Measurements from ENCODE around the gene ZNF79. TPM values are rescaled to one million over a fixed set of nuclear protein-coding genes. Genes with fewer than 3 reads are reported as not detected.

The ZNF79 gene
- total and polyA plus RNA-seq, 9 donors = 3.9 to 12.3 (median 10.5) TPM

DNA sequence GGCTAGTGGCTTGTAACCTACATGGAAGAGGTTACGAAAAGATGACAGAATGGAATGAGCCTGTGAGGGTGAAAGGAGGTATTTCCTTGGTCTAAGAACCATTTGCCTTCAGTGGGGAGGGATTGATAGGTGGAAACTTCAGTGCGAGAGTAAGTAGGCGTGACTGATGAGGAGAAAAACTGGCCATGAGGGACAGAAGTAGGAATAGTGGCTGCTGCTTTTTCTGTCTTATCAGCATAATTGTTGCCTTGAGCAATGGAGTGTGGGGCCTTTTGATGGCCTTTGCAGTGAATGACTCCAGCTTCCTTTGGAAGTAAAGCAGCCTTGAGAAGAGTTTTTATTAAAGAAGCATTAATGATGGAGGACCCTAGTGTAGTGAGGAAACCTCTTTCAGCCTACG lies 9.0 kb upstream of the ZNF79 start:
- Histone ChIP-seq H3K27ac (no peak overlapping the region), H3K36me3 (no peaks in the 10 kb centered on the region), H3K4me3 (no peak overlapping the region), H3K27me3 (no peaks in the 10 kb centered on the region), H3K4me1 (ENCODE audit: insufficient read depth) (peaks cover 4% of the 10 kb centered on the region), H3K9me3 (no peaks in the 10 kb centered on the region)
- intact Hi-C loops (cut with DNase I) = no loop called here
- TF ChIP-seq POLR2A (IDR thresholded peaks at IDR 0.05) (no peak), EP300 (IDR thresholded peaks at IDR 0.05) (no peak)
- TF ChIP-seq, protein P1, sequence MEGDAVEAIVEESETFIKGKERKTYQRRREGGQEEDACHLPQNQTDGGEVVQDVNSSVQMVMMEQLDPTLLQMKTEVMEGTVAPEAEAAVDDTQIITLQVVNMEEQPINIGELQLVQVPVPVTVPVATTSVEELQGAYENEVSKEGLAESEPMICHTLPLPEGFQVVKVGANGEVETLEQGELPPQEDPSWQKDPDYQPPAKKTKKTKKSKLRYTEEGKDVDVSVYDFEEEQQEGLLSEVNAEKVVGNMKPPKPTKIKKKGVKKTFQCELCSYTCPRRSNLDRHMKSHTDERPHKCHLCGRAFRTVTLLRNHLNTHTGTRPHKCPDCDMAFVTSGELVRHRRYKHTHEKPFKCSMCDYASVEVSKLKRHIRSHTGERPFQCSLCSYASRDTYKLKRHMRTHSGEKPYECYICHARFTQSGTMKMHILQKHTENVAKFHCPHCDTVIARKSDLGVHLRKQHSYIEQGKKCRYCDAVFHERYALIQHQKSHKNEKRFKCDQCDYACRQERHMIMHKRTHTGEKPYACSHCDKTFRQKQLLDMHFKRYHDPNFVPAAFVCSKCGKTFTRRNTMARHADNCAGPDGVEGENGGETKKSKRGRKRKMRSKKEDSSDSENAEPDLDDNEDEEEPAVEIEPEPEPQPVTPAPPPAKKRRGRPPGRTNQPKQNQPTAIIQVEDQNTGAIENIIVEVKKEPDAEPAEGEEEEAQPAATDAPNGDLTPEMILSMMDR (IDR thresholded peaks at IDR 0.05) = no peak
- DNase-seq = no peak
- 84 to 92% (median 87%) methylated on average over 4 of the region's 4 CpGs for WGBS, 3 donors

DNA sequence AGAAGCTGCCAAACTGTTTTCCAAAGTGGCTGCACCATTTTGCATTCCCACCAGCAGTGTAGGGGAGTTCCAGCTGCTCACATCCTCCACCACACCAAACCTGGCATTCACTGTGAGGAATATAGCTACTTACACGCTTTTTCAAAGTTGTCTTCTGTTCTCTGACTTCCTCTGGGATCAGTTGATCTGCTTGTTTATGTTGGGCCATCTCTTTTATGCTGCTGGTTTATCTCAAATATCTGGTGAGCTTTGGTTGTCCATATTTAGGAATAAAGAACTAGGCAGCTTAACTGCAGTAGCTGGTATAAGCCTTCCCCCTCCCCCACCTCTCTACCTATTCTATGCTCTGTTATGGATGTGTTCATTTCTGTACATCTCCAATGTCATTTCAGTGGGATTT lies 8.5 kb upstream of the ZNF79 start:
- TF ChIP-seq EP300 (IDR thresholded peaks at IDR 0.05) = no peak
- TF ChIP-seq POLR2A (IDR thresholded peaks at IDR 0.05) = no peak
- TF ChIP-seq, protein P1 (IDR thresholded peaks at IDR 0.05) = no peak

DNA sequence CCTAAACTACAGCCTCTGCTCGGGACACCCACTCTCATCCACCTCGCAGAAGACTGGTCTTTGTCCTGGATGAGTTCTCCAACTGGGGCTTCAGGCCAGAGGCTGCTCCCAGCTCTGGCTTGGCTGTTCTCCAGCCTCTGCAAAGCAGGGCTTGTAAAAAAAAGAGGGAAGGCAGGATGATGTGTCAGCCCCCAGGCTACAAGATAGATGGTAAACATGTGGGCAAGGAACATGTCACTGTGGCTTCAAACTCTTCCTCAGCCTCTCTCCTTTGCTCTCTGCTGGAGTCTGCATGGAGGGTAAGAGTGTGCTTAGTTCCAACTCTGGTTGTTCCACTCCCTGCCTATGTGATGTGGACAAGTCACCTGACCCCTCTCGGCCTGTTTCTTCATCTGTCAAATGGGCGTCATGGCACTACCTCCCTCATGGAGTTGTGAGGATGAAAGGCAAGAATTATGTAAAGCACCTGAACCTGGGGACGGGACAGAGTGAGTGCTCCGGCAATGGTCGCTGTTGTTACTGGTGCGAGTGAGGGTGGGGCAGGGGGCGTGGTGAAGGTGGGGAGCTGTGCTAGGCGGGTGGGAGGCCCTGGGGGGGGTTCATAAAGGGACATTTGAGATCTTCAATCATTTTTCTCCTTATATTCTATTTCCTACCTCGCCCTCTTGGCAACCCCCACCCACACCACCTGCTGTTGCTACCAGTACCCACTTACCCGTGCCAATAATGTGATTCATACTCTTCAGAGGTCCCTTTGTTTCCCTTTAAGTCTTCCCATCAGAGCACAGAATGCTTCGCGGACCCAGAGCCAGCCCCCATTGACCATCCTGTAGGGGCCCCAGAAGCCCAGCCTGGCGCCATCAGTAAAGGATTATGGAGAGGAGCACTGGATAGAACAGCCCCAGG lies 6.8 kb upstream of the ZNF79 start:
- intact Hi-C loops (cut with DNase I) = no loop called here
- Histone ChIP-seq H3K9me3 (no peaks in the 10 kb centered on the region), H3K27me3 (no peaks in the 10 kb centered on the region), H3K4me1 (ENCODE audit: insufficient read depth) (peaks cover 4% of the 10 kb centered on the region), H3K27ac (no peak overlapping the region), H3K36me3 (no peaks in the 10 kb centered on the region), H3K4me3 (no peak overlapping the region)
- TF ChIP-seq, protein P1 (IDR thresholded peaks at IDR 0.05) = no peak
- TF ChIP-seq POLR2A (IDR thresholded peaks at IDR 0.05) (no peak), EP300 (IDR thresholded peaks at IDR 0.05) (no peak)
- 66 to 76% (median 74%) methylated on average over 15 of the region's 15 CpGs for WGBS, 3 donors
- no peak for DNase-seq

More for the DNA sequence above, 8.5 kb upstream of the ZNF79 start:
- peaks cover 4% of the 10 kb centered on the region for H3K4me1 ChIP-seq (ENCODE audit: insufficient read depth)
- no peak overlapping the region for H3K27ac ChIP-seq
- no peak overlapping the region for H3K4me3 ChIP-seq
- intact Hi-C loops (cut with DNase I) = no loop called here
- no peak for DNase-seq
- no peaks in the 10 kb centered on the region for H3K9me3 ChIP-seq
- WGBS, 3 donors = 80 to 91% (median 85%) methylated on average over 1 of the region's 1 CpG
- H3K36me3 ChIP-seq = no peaks in the 10 kb centered on the region
- H3K27me3 ChIP-seq = no peaks in the 10 kb centered on the region

DNA sequence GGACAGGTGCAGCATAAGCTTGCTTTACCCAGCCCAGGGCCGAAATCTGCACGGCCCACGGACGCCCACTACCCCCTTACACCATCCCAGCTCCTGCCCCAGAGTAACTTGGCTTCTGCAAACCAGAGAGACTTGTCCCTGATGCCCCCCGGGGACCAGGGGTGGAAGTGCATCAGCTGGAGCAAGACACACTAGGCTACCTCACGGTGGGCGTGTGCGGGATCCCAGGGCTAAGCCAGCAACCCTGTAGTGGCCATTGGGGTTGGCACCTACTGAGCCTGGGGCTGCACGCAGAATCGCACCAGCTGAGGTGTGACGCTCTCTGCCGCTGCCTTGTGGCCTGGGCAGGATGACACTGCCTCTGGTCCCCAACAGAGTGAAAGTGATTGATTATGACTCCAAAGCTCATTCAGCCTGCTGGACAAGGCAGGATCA lies 6.1 kb upstream of the ZNF79 start:
- H3K4me3 ChIP-seq = no peak overlapping the region

DNA sequence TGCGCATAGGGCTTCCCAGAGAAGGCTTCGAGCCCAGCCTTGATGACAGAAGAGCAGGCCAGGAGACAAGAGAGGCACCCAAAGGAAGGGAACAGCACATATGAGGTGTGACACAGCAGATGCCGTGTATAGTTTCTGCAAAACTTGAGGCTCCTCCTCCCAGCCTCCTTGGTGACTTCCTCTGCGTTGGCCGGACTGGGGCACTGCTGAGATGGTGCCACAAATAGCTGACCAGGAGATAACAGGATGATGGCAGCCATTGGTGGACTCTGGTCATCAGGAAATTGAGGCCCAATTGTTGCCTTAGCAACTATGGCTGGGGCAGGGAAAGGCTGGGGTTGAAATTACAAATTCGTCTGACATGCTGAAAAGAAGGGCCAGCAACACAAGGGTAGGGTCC lies 4.8 kb upstream of the ZNF79 start:
- intact Hi-C loops (cut with DNase I) = no loop called here
- H3K9me3 ChIP-seq = no peaks in the 10 kb centered on the region
- no peak overlapping the region for H3K4me3 ChIP-seq
- H3K36me3 ChIP-seq = no peaks in the 10 kb centered on the region
- H3K27ac ChIP-seq = no peak overlapping the region
- no peaks in the 10 kb centered on the region for H3K27me3 ChIP-seq
- WGBS, 3 donors = 82 to 83% (median 82%) methylated on average over 6 of the region's 6 CpGs
- no peak for DNase-seq
- H3K4me1 ChIP-seq (ENCODE audit: insufficient read depth) = peaks cover 6% of the 10 kb centered on the region
- TF ChIP-seq, protein P1 (IDR thresholded peaks at IDR 0.05) = no peak

More for the DNA sequence above, 6.1 kb upstream of the ZNF79 start:
- no peak for DNase-seq
- 66 to 75% (median 71%) methylated on average over 11 to 12 of the region's 12 CpGs for WGBS, 3 donors
- no peaks in the 10 kb centered on the region for H3K9me3 ChIP-seq
- TF ChIP-seq EP300 (IDR thresholded peaks at IDR 0.05) = no peak
- intact Hi-C loops (cut with DNase I) = no loop called here
- no peaks in the 10 kb centered on the region for H3K36me3 ChIP-seq
- no peak overlapping the region for H3K27ac ChIP-seq
- H3K4me1 ChIP-seq (ENCODE audit: insufficient read depth) = peaks cover 5% of the 10 kb centered on the region
- H3K27me3 ChIP-seq = no peaks in the 10 kb centered on the region
